ENCODE measurements around the gene STXBP6. TPM values are rescaled to one million over a fixed set of nuclear protein-coding genes. Genes with fewer than 3 reads are reported as not detected.

The STXBP6 gene
- 5.1 TPM for total RNA-seq

- peak in 2 of 3 donors; percentile 47 to 51 for DNase-seq (ENCODE audit: low read depth in 2 of 3, low spot score in 2 of 3)
Measured at GRCh38 chr14:25049568-25050268, at the start of gene STXBP6. STXBP6 (minus strand) TSS chr14:25050147; CDS start chr14:24974818, 75,329 bp downstream.

- DNase-seq (ENCODE audit: low read depth in 2 of 3, low spot score in 2 of 3) = no peak
Measured at GRCh38 chr14:25097120-25097519, 47.2 kb upstream of the STXBP6 start.

- peak in 2 of 3 donors; percentile 20 to 57 for DNase-seq (ENCODE audit: low read depth in 2 of 3, low spot score in 2 of 3)
Measured at GRCh38 chr14:25095736-25096437, 45.9 kb upstream of the STXBP6 start.

GRCh38 chr14:25094171-25094907 is 44.4 kb upstream of the STXBP6 start:
- DNase-seq (ENCODE audit: low read depth in 2 of 3, low spot score in 2 of 3) = no peak

GRCh38 chr14:25092258-25092740 is 42.4 kb upstream of the STXBP6 start:
- no peak for DNase-seq (ENCODE audit: low read depth in 2 of 3, low spot score in 2 of 3)

- no peak for DNase-seq (ENCODE audit: low read depth in 2 of 3, low spot score in 2 of 3)
Measured at GRCh38 chr14:25090716-25091454, 40.9 kb upstream of the STXBP6 start.

- DNase-seq (ENCODE audit: low read depth in 2 of 3, low spot score in 2 of 3) = no peak
Measured at GRCh38 chr14:25090256-25090655, 40.3 kb upstream of the STXBP6 start.

- no peak for DNase-seq (ENCODE audit: low read depth in 2 of 3, low spot score in 2 of 3)
Measured at GRCh38 chr14:25089496-25089895, 39.5 kb upstream of the STXBP6 start.

- DNase-seq (ENCODE audit: low read depth in 2 of 3, low spot score in 2 of 3) = no peak
Measured at GRCh38 chr14:25086821-25087396, 37.0 kb upstream of the STXBP6 start.

GRCh38 chr14:25086081-25086480 is 36.1 kb upstream of the STXBP6 start:
- no peak for DNase-seq (ENCODE audit: low read depth in 2 of 3, low spot score in 2 of 3)

GRCh38 chr14:25080682-25081081 is 30.7 kb upstream of the STXBP6 start:
- no peak for DNase-seq (ENCODE audit: low read depth in 2 of 3, low spot score in 2 of 3)

- no peak for DNase-seq (ENCODE audit: low read depth in 2 of 3, low spot score in 2 of 3)
Measured at GRCh38 chr14:25079311-25079710, 29.4 kb upstream of the STXBP6 start.

- no peak for DNase-seq (ENCODE audit: low read depth in 2 of 3, low spot score in 2 of 3)
Measured at GRCh38 chr14:25074099-25074685, 24.2 kb upstream of the STXBP6 start.

GRCh38 chr14:25069879-25070278 is 19.9 kb upstream of the STXBP6 start:
- DNase-seq (ENCODE audit: low read depth in 2 of 3, low spot score in 2 of 3) = no peak

- no peak for DNase-seq (ENCODE audit: low read depth in 2 of 3, low spot score in 2 of 3)
Measured at GRCh38 chr14:25067600-25067999, 17.7 kb upstream of the STXBP6 start.

GRCh38 chr14:25062022-25062321 is 12.0 kb upstream of the STXBP6 start:
- DNase-seq (ENCODE audit: low read depth in 2 of 3, low spot score in 2 of 3) = no peak

GRCh38 chr14:25056688-25057078 is 6.7 kb upstream of the STXBP6 start:
- DNase-seq (ENCODE audit: low read depth in 2 of 3, low spot score in 2 of 3) = no peak

- no peak for DNase-seq (ENCODE audit: low read depth in 2 of 3, low spot score in 2 of 3)
Measured at GRCh38 chr14:25055992-25056687, 6.2 kb upstream of the STXBP6 start.

GRCh38 chr14:25055005-25055404 is 5.1 kb upstream of the STXBP6 start:
- DNase-seq (ENCODE audit: low read depth in 2 of 3, low spot score in 2 of 3) = no peak

- DNase-seq (ENCODE audit: low read depth in 2 of 3, low spot score in 2 of 3) = no peak
Measured at GRCh38 chr14:25053585-25053984, 3.6 kb upstream of the STXBP6 start.
